ENCODE results near the gene EML6. TPM values are rescaled to one million over a fixed set of nuclear protein-coding genes. Genes with fewer than 3 reads are reported as not detected.

The EML6 gene
- total and polyA plus RNA-seq, 2 donors (not counting 1 experiment from before 2014, with no cell fraction given): 0.34 to 1.3 TPM

- TF ChIP-seq CTCF (conservative IDR thresholded peaks at IDR 0.05 in 1 of 2, IDR thresholded peaks at IDR 0.05 in 1 of 2; ENCODE audit: low read depth in 1 of 2, low read length in 2 of 2) (no peak), EZH2 (IDR thresholded peaks at IDR 0.05; ENCODE audit: low read length, missing control alignments) (no peak)
- H3K4me3 ChIP-seq (replicated peaks in 1 of 4; ENCODE audit: control extremely low read depth in 1 of 4, insufficient read depth in 1 of 4, low read depth in 3 of 4, low read length in 4 of 4): no peak overlapping the region
- no peak for DNase-seq (ENCODE audit: low read depth in 2 of 2)
- H3K9me3 ChIP-seq (ENCODE audit: control insufficient read depth, insufficient read depth, low read depth, low read length): no peaks in the 10 kb centered on the region
- peaks cover 4% of the 10 kb centered on the region for H3K4me1 ChIP-seq (ENCODE audit: control insufficient read depth, extremely low read depth, insufficient read depth, low read length)
- H2AFZ ChIP-seq (ENCODE audit: low read length): no peak overlapping the region
- peaks cover 28% of the 10 kb centered on the region for H4K20me1 ChIP-seq (ENCODE audit: control insufficient read depth, extremely low read depth, insufficient read depth, low read length)
- no peaks in the 10 kb centered on the region for H3K27me3 ChIP-seq (ENCODE audit: control insufficient read depth, insufficient read depth, low read length)
- H3K4me2 ChIP-seq (ENCODE audit: extremely low read depth, insufficient read depth, low read length): no peak overlapping the region
- peaks cover 97% of the 10 kb centered on the region for H3K79me2 ChIP-seq (ENCODE audit: control insufficient read depth, insufficient read depth, low read length)
- no peak overlapping the region for H3K9ac ChIP-seq (ENCODE audit: insufficient read depth, low read length)
- H3K36me3 ChIP-seq (ENCODE audit: control insufficient read depth, insufficient read depth, low read length): no peaks in the 10 kb centered on the region
- H3K27ac ChIP-seq (ENCODE audit: insufficient read depth, low read length): no peak overlapping the region
These were observed 272.1 kb downstream of the EML6 start for GRCh38 chr2:54995553-54995952.

GRCh38 chr2:54997826-54998225 lies 274.4 kb downstream of the EML6 start:
- no peak for DNase-seq (ENCODE audit: low read depth in 2 of 2)
- H3K27ac ChIP-seq (ENCODE audit: insufficient read depth, low read length): no peak overlapping the region
- H3K27me3 ChIP-seq (ENCODE audit: control insufficient read depth, insufficient read depth, low read length): no peaks in the 10 kb centered on the region
- H3K79me2 ChIP-seq (ENCODE audit: control insufficient read depth, insufficient read depth, low read length): peaks cover 99% of the 10 kb centered on the region
- TF ChIP-seq EZH2 (IDR thresholded peaks at IDR 0.05; ENCODE audit: low read length, missing control alignments) (no peak), CTCF (conservative IDR thresholded peaks at IDR 0.05 in 1 of 2, IDR thresholded peaks at IDR 0.05 in 1 of 2; ENCODE audit: low read depth in 1 of 2, low read length in 2 of 2) (no peak)
- H3K9ac ChIP-seq (ENCODE audit: insufficient read depth, low read length): no peak overlapping the region
- H2AFZ ChIP-seq (ENCODE audit: low read length): no peak overlapping the region
- no peak overlapping the region for H3K4me3 ChIP-seq (replicated peaks in 1 of 4; ENCODE audit: control extremely low read depth in 1 of 4, insufficient read depth in 1 of 4, low read depth in 3 of 4, low read length in 4 of 4)
- H3K36me3 ChIP-seq (ENCODE audit: control insufficient read depth, insufficient read depth, low read length): no peaks in the 10 kb centered on the region
- H4K20me1 ChIP-seq (ENCODE audit: control insufficient read depth, extremely low read depth, insufficient read depth, low read length): peaks cover 30% of the 10 kb centered on the region
- H3K9me3 ChIP-seq (ENCODE audit: control insufficient read depth, insufficient read depth, low read depth, low read length): no peaks in the 10 kb centered on the region
- peaks cover 9% of the 10 kb centered on the region for H3K4me1 ChIP-seq (ENCODE audit: control insufficient read depth, extremely low read depth, insufficient read depth, low read length)
- H3K4me2 ChIP-seq (ENCODE audit: extremely low read depth, insufficient read depth, low read length): no peak overlapping the region

GRCh38 chr2:54999182-54999581 lies 275.7 kb downstream of the EML6 start:
- Histone ChIP-seq H4K20me1 (ENCODE audit: control insufficient read depth, extremely low read depth, insufficient read depth, low read length) (peaks cover 35% of the 10 kb centered on the region), H3K27me3 (ENCODE audit: control insufficient read depth, insufficient read depth, low read length) (no peaks in the 10 kb centered on the region), H3K27ac (ENCODE audit: insufficient read depth, low read length) (no peak overlapping the region), H3K36me3 (ENCODE audit: control insufficient read depth, insufficient read depth, low read length) (no peaks in the 10 kb centered on the region), H2AFZ (ENCODE audit: low read length) (no peak overlapping the region), H3K4me1 (ENCODE audit: control insufficient read depth, extremely low read depth, insufficient read depth, low read length) (peaks cover 9% of the 10 kb centered on the region), H3K4me2 (ENCODE audit: extremely low read depth, insufficient read depth, low read length) (peak overlapping the region; percentile 56), H3K9me3 (ENCODE audit: control insufficient read depth, insufficient read depth, low read depth, low read length) (no peaks in the 10 kb centered on the region), H3K79me2 (ENCODE audit: control insufficient read depth, insufficient read depth, low read length) (peaks cover 99% of the 10 kb centered on the region), H3K4me3 (replicated peaks in 1 of 4; ENCODE audit: control extremely low read depth in 1 of 4, insufficient read depth in 1 of 4, low read depth in 3 of 4, low read length in 4 of 4) (peak overlapping the region in 2 of 4 experiments; percentile 11 to 22), H3K9ac (ENCODE audit: insufficient read depth, low read length) (no peak overlapping the region)
- TF ChIP-seq CTCF (conservative IDR thresholded peaks at IDR 0.05 in 1 of 2, IDR thresholded peaks at IDR 0.05 in 1 of 2; ENCODE audit: low read depth in 1 of 2, low read length in 2 of 2) (no peak), EZH2 (IDR thresholded peaks at IDR 0.05; ENCODE audit: low read length, missing control alignments) (no peak)
- peak; percentile 58 to 85 for DNase-seq (ENCODE audit: low read depth in 2 of 2)

All from fibroblast of lung (primary cell).